Caco-2 (cell line): ENCODE measurements around the gene ATXN7L2. TPM values are rescaled to one million over a fixed set of nuclear protein-coding genes. Genes with fewer than 3 reads are reported as not detected.

Source experiments
- BruUV-seq: library from RNA; stranded (reverse); fragments of 400-500 nt; replicated peaks from 2 replicates; lab custom pipeline; 2021; lab: Mats Ljungman, UMichigan
- CTCF ChIA-PET: fragments of 300-600 bp; sonication (Branson Sonifier 250); formaldehyde crosslinking; loops from one replicate; lab custom pipeline; 2022; ENCODE audit warnings: antibody characterized with exemption; lab: Charles Lee
- POLR2A ChIA-PET: fragments of 300-600 bp; sonication (Branson Sonifier 250); formaldehyde crosslinking; loops from one replicate; lab custom pipeline; 2022; ENCODE audit warnings: antibody characterized with exemption; lab: Charles Lee
- DNase-seq, 2 experiments: peaks; one replicate each; pipeline versions ENCODE4 v3.0.0 to v3.0.0-alpha.2; 2020 to 2022
- H3K27me3 ChIP-seq: replicated peaks from 2 replicates; pipeline ENCODE4 v1.6.0; 2011; ENCODE audit warnings: low read length; ENCODE audit not compliant: control insufficient read depth, insufficient read depth
- H3K36me3 ChIP-seq: 2 replicates; pipeline ENCODE4 v1.5.1; 2011; ENCODE audit warnings: low read length; ENCODE audit not compliant: control insufficient read depth, insufficient read depth
- H3K4me1 ChIP-seq: fragments of 250-450 bp; sonication (Bioruptor Pico); 2 replicates; pipeline ENCODE4 v1.5.1; 2020; ENCODE audit warnings: mild to moderate bottlenecking
- H3K4me3 ChIP-seq: 2 replicates; pipeline ENCODE4 v1.5.1; 2011; ENCODE audit warnings: low read depth, mild to moderate bottlenecking, control low read depth, low read length
- H3K9me3 ChIP-seq: fragments of 250-450 bp; sonication (Bioruptor Pico); 2 replicates; pipeline ENCODE4 v1.5.1; 2020; ENCODE audit warnings: mild to moderate bottlenecking, moderate library complexity
- H3K27ac Mint-ChIP-seq: one replicate; pipeline ENCODE4 v1.8.0; 2022; ENCODE audit warnings: mixed read lengths; ENCODE audit not compliant: unreplicated experiment
- H3K27me3 Mint-ChIP-seq: one replicate; pipeline ENCODE4 v1.8.0; 2022; ENCODE audit warnings: mixed read lengths; ENCODE audit not compliant: insufficient read depth, unreplicated experiment
- H3K36me3 Mint-ChIP-seq: one replicate; pipeline ENCODE4 v1.8.0; 2022; ENCODE audit warnings: mild to moderate bottlenecking, mixed read lengths; ENCODE audit not compliant: insufficient read depth, unreplicated experiment
- H3K4me1 Mint-ChIP-seq: one replicate; pipeline ENCODE4 v1.8.0; 2022; ENCODE audit warnings: low read depth, mixed read lengths; ENCODE audit not compliant: unreplicated experiment
- H3K4me3 Mint-ChIP-seq: one replicate; pipeline ENCODE4 v1.8.0; 2022; ENCODE audit warnings: mild to moderate bottlenecking, moderate library complexity, mixed read lengths; ENCODE audit not compliant: unreplicated experiment
- H3K9me3 Mint-ChIP-seq: one replicate; pipeline ENCODE4 v1.8.0; 2022; ENCODE audit warnings: mixed read lengths; ENCODE audit not compliant: unreplicated experiment
- intact Hi-C: fragments of 100-400 bp; cut with micrococcal nuclease; formaldehyde crosslinking; loops from one replicate; pipeline ENCODE4 v1.10.0; 2022; ENCODE audit not compliant: unreplicated experiment
- total RNA-seq: library from RNA; stranded (reverse); gene quantifications from 2 replicates; pipeline ENCODE4 v1.2.3, GENCODE V29; 2022
- TF ChIP-seq, protein P1 (sequence below), 2 experiments: fragments of 200-600 bp in 1 of 2; IDR thresholded peaks; 1 replicate in 1 of 2; 2 replicates in 1 of 2; pipeline versions ENCODE4 v1.5.1 to v1.8.0; 2011 to 2022; ENCODE audit warnings: antibody characterized with exemption in 1 of 2, control low read depth in 1 of 2, inconsistent platforms in 1 of 2, low read depth in 1 of 2, low read length in 1 of 2, mild to moderate bottlenecking in 1 of 2, moderate library complexity in 1 of 2; ENCODE audit not compliant: insufficient read depth in 1 of 2, severe bottlenecking in 1 of 2, unreplicated experiment in 1 of 2

The ATXN7L2 gene
- total RNA-seq, 1 experiment from 2014 or later, result 4.0 TPM

- CTCF ChIA-PET, result interaction anchor here (0.9 kb wide), 1 partner anchor 23 kb away, joined by 3 read pairs; the partner anchor contains the start of gene CYB561D1
- H3K4me1 Mint-ChIP-seq, result no peaks in the 10 kb centered on the region
- intact Hi-C loops, result no loop called here
- no peaks in the 10 kb centered on the region for H3K9me3 Mint-ChIP-seq
- TF ChIP-seq, protein P1, sequence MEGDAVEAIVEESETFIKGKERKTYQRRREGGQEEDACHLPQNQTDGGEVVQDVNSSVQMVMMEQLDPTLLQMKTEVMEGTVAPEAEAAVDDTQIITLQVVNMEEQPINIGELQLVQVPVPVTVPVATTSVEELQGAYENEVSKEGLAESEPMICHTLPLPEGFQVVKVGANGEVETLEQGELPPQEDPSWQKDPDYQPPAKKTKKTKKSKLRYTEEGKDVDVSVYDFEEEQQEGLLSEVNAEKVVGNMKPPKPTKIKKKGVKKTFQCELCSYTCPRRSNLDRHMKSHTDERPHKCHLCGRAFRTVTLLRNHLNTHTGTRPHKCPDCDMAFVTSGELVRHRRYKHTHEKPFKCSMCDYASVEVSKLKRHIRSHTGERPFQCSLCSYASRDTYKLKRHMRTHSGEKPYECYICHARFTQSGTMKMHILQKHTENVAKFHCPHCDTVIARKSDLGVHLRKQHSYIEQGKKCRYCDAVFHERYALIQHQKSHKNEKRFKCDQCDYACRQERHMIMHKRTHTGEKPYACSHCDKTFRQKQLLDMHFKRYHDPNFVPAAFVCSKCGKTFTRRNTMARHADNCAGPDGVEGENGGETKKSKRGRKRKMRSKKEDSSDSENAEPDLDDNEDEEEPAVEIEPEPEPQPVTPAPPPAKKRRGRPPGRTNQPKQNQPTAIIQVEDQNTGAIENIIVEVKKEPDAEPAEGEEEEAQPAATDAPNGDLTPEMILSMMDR (IDR thresholded peaks at IDR 0.05; ENCODE audit: insufficient read depth in 1 of 2, low read depth in 1 of 2, low read length in 1 of 2, severe bottlenecking in 1 of 2, unreplicated experiment in 1 of 2), result no peak
- no TSS peak for BruUV-seq
- H3K27ac Mint-ChIP-seq, result no peak overlapping the region
- DNase-seq, result no peak
- Histone ChIP-seq H3K4me3 (no peak overlapping the region), H3K9me3 (no peaks in the 10 kb centered on the region), H3K4me1 (no peaks in the 10 kb centered on the region), H3K36me3 (no peaks in the 10 kb centered on the region), H3K27me3 (no peaks in the 10 kb centered on the region)
- POLR2A ChIA-PET, result no interaction called here
- no peak overlapping the region for H3K4me3 Mint-ChIP-seq
- H3K27me3 Mint-ChIP-seq, result no peaks in the 10 kb centered on the region
- H3K36me3 Mint-ChIP-seq, result no peaks in the 10 kb centered on the region
Measured at GRCh38 chr1:109516872-109517271, 33.2 kb downstream of the ATXN7L2 start.

GRCh38 chr1:109517337-109517736, 33.6 kb downstream of the ATXN7L2 start:
- H3K4me3 Mint-ChIP-seq, result no peak overlapping the region
- TF ChIP-seq, protein P1 (IDR thresholded peaks at IDR 0.05; ENCODE audit: insufficient read depth in 1 of 2, low read depth in 1 of 2, low read length in 1 of 2, severe bottlenecking in 1 of 2, unreplicated experiment in 1 of 2), result no peak
- no peak overlapping the region for H3K4me3 ChIP-seq
- intact Hi-C loops, result no loop called here
- peaks cover 2% of the 10 kb centered on the region for H3K27me3 Mint-ChIP-seq
- no peaks in the 10 kb centered on the region for H3K9me3 ChIP-seq
- no peaks in the 10 kb centered on the region for H3K36me3 ChIP-seq
- BruUV-seq, result no TSS peak
- no peaks in the 10 kb centered on the region for H3K4me1 Mint-ChIP-seq
- H3K9me3 Mint-ChIP-seq, result no peaks in the 10 kb centered on the region
- no peak for DNase-seq
- CTCF ChIA-PET, result no interaction called here
- no peaks in the 10 kb centered on the region for H3K27me3 ChIP-seq
- H3K36me3 Mint-ChIP-seq, result no peaks in the 10 kb centered on the region
- H3K4me1 ChIP-seq, result no peaks in the 10 kb centered on the region
- H3K27ac Mint-ChIP-seq, result no peak overlapping the region
- POLR2A ChIA-PET, result no interaction called here

DNA sequence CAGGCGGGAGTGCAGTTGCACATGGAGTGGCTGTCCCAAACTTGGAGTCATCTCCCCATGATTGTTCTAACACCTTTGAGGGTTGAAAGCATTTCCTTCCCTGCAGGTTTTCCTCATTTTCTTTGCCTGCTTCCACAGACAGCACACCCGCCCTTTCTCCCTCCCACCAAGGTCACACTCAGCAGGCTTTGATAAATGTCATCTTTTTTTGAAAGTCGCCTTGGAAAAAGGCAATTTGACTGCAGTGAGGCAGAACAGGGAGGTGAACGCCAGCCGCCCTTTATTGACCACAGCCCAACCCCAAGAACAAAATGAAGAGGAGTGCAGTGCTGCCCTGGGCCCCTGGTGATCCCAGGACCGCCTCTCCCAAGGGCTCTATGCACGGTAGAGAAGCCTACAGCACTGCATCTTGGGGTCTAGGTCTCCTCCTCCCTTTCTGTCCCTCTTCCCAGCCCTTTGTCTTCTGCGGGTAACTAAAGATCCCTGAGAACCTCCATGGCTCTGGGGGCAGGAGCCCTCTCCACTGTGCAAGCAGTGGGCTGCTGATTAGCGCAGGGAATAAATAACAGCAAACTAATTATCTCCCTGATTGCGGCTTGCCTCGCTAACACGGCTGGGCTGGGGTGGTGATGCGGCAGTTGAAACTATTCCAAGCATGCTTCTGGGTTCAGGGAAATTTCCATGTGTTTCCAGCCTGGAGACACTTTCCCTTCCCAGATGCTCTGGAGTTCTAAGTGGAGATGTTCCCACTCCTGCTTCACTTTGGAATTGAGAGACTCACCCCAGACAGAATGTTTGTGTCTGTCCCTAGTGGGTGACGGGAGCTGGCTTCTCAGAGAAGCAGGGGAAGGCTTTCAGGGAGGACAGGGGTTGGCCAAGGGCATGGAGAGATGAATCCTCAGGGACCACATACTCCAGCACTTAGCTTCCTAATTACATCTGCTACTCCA, 37.6 kb downstream of the ATXN7L2 start:
- H3K27me3 ChIP-seq, result no peaks in the 10 kb centered on the region
- no peaks in the 10 kb centered on the region for H3K4me1 Mint-ChIP-seq
- no peaks in the 10 kb centered on the region for H3K36me3 Mint-ChIP-seq
- H3K9me3 ChIP-seq, result no peaks in the 10 kb centered on the region
- no peaks in the 10 kb centered on the region for H3K4me1 ChIP-seq
- H3K4me3 ChIP-seq, result no peak overlapping the region
- intact Hi-C loops, result no loop called here
- no peak overlapping the region for H3K4me3 Mint-ChIP-seq
- no peak overlapping the region for H3K27ac Mint-ChIP-seq
- BruUV-seq, result no TSS peak
- DNase-seq, result no peak
- CTCF ChIA-PET, result no interaction called here
- H3K27me3 Mint-ChIP-seq, result peaks cover 16% of the 10 kb centered on the region
- H3K9me3 Mint-ChIP-seq, result no peaks in the 10 kb centered on the region
- H3K36me3 ChIP-seq, result no peaks in the 10 kb centered on the region
- POLR2A ChIA-PET, result no interaction called here
- TF ChIP-seq, protein P1 (IDR thresholded peaks at IDR 0.05; ENCODE audit: insufficient read depth in 1 of 2, low read depth in 1 of 2, low read length in 1 of 2, severe bottlenecking in 1 of 2, unreplicated experiment in 1 of 2), result no peak
